HUES48 (cell line): ENCODE measurements around the gene MCTP1.

ENCODE experiments used
- H3K27ac ChIP-seq: one replicate; pipeline ENCODE4 v1.7.0; 2013; ENCODE audit warnings: low read depth, low read length, inconsistent platforms
- H3K27me3 ChIP-seq: 2 replicates; pipeline ENCODE4 v1.6.1; 2013; ENCODE audit warnings: mild to moderate bottlenecking, low read length; ENCODE audit not compliant: control insufficient read depth, insufficient read depth
- H3K36me3 ChIP-seq: 2 replicates; pipeline ENCODE4 v1.6.1; 2013; ENCODE audit warnings: low read length; ENCODE audit not compliant: control insufficient read depth, insufficient read depth
- H3K4me1 ChIP-seq: 2 replicates; pipeline ENCODE4 v1.6.1; 2013; ENCODE audit warnings: mild to moderate bottlenecking, low read length; ENCODE audit not compliant: control insufficient read depth, insufficient read depth
- H3K4me3 ChIP-seq: 2 replicates; pipeline ENCODE4 v1.5.1; 2013; ENCODE audit warnings: mild to moderate bottlenecking, low read depth, low read length
- H3K9ac ChIP-seq: 2 replicates; pipeline ENCODE4 v1.6.1; 2013; ENCODE audit warnings: mild to moderate bottlenecking, low read depth, low read length, moderate library complexity
- H3K9me3 ChIP-seq: 2 replicates; pipeline ENCODE4 v1.6.1; 2013; ENCODE audit warnings: low read length; ENCODE audit not compliant: control insufficient read depth, insufficient read depth

Gene MCTP1

GRCh38 chr5:94690778-94691177 is 594.1 kb downstream of the MCTP1 start:
- no peak overlapping the region for H3K9ac ChIP-seq
- H3K27ac ChIP-seq = peak overlapping the region; percentile 14
- H3K4me3 ChIP-seq = no peak overlapping the region
- H3K27me3 ChIP-seq = no peaks in the 10 kb centered on the region
- peaks cover 57% of the 10 kb centered on the region for H3K36me3 ChIP-seq
- no peaks in the 10 kb centered on the region for H3K9me3 ChIP-seq
- peaks cover 10% of the 10 kb centered on the region; the same call in 1 of the 2 replicates for H3K4me1 ChIP-seq

- Histone ChIP-seq H3K36me3 (peaks cover 52% of the 10 kb centered on the region), H3K4me1 (peaks cover 10% of the 10 kb centered on the region; the same call in 1 of the 2 replicates), H3K27me3 (no peaks in the 10 kb centered on the region), H3K4me3 (no peak overlapping the region), H3K9ac (no peak overlapping the region), H3K9me3 (no peaks in the 10 kb centered on the region), H3K27ac (no peak overlapping the region)
Observed at GRCh38 chr5:94689908-94690307, 595.0 kb downstream of the MCTP1 start.

GRCh38 chr5:94682814-94683520 is 601.9 kb downstream of the MCTP1 start:
- H3K27me3 ChIP-seq = no peaks in the 10 kb centered on the region
- no peaks in the 10 kb centered on the region for H3K4me1 ChIP-seq
- H3K27ac ChIP-seq = no peak overlapping the region
- no peak overlapping the region for H3K4me3 ChIP-seq
- no peak overlapping the region for H3K9ac ChIP-seq
- peaks cover 47% of the 10 kb centered on the region for H3K36me3 ChIP-seq
- H3K9me3 ChIP-seq = no peaks in the 10 kb centered on the region

GRCh38 chr5:94675965-94676618 is 608.8 kb downstream of the MCTP1 start:
- Histone ChIP-seq H3K27ac (no peak overlapping the region), H3K4me1 (no peaks in the 10 kb centered on the region), H3K27me3 (no peaks in the 10 kb centered on the region), H3K4me3 (no peak overlapping the region), H3K9ac (no peak overlapping the region), H3K36me3 (peaks cover 32% of the 10 kb centered on the region), H3K9me3 (no peaks in the 10 kb centered on the region)

- Histone ChIP-seq H3K4me3 (no peak overlapping the region), H3K4me1 (no peaks in the 10 kb centered on the region), H3K27me3 (no peaks in the 10 kb centered on the region), H3K9ac (no peak overlapping the region), H3K36me3 (peaks cover 37% of the 10 kb centered on the region), H3K27ac (no peak overlapping the region), H3K9me3 (no peaks in the 10 kb centered on the region)
Observed at GRCh38 chr5:94674490-94675382, 610.2 kb downstream of the MCTP1 start.

GRCh38 chr5:94672746-94673145 is 612.1 kb downstream of the MCTP1 start:
- no peaks in the 10 kb centered on the region for H3K4me1 ChIP-seq
- H3K9ac ChIP-seq = no peak overlapping the region
- H3K9me3 ChIP-seq = no peaks in the 10 kb centered on the region
- H3K27me3 ChIP-seq = no peaks in the 10 kb centered on the region
- no peak overlapping the region for H3K4me3 ChIP-seq
- H3K36me3 ChIP-seq = peaks cover 37% of the 10 kb centered on the region
- no peak overlapping the region for H3K27ac ChIP-seq

GRCh38 chr5:94670726-94671125 is 614.2 kb downstream of the MCTP1 start:
- Histone ChIP-seq H3K27me3 (no peaks in the 10 kb centered on the region), H3K4me3 (no peak overlapping the region), H3K9me3 (no peaks in the 10 kb centered on the region), H3K4me1 (no peaks in the 10 kb centered on the region), H3K27ac (no peak overlapping the region), H3K9ac (no peak overlapping the region), H3K36me3 (peaks cover 33% of the 10 kb centered on the region)

- peaks cover 47% of the 10 kb centered on the region for H3K36me3 ChIP-seq
- no peak overlapping the region for H3K27ac ChIP-seq
- no peak overlapping the region for H3K9ac ChIP-seq
- no peaks in the 10 kb centered on the region for H3K9me3 ChIP-seq
- no peaks in the 10 kb centered on the region for H3K4me1 ChIP-seq
- H3K27me3 ChIP-seq = no peaks in the 10 kb centered on the region
- no peak overlapping the region for H3K4me3 ChIP-seq
Observed at GRCh38 chr5:94667937-94668336, 617.0 kb downstream of the MCTP1 start.

- Histone ChIP-seq H3K27ac (no peak overlapping the region), H3K9me3 (peaks cover 14% of the 10 kb centered on the region), H3K27me3 (no peaks in the 10 kb centered on the region), H3K36me3 (peaks cover 36% of the 10 kb centered on the region), H3K9ac (no peak overlapping the region), H3K4me3 (no peak overlapping the region), H3K4me1 (no peaks in the 10 kb centered on the region)
Observed at GRCh38 chr5:94661086-94661485, 623.8 kb downstream of the MCTP1 start.

- Histone ChIP-seq H3K9me3 (peaks cover 14% of the 10 kb centered on the region), H3K4me1 (no peaks in the 10 kb centered on the region), H3K9ac (no peak overlapping the region), H3K4me3 (no peak overlapping the region), H3K27me3 (no peaks in the 10 kb centered on the region), H3K27ac (no peak overlapping the region), H3K36me3 (peaks cover 36% of the 10 kb centered on the region)
Observed at GRCh38 chr5:94660506-94660905, 624.4 kb downstream of the MCTP1 start.

GRCh38 chr5:94658272-94658671 is 626.6 kb downstream of the MCTP1 start:
- H3K36me3 ChIP-seq = peaks cover 32% of the 10 kb centered on the region
- H3K27ac ChIP-seq = no peak overlapping the region
- no peak overlapping the region for H3K4me3 ChIP-seq
- peaks cover 17% of the 10 kb centered on the region for H3K9me3 ChIP-seq
- no peaks in the 10 kb centered on the region for H3K4me1 ChIP-seq
- no peaks in the 10 kb centered on the region for H3K27me3 ChIP-seq
- no peak overlapping the region for H3K9ac ChIP-seq
